ENCODE measurements around the gene DENND4B. TPM values are rescaled to one million over a fixed set of nuclear protein-coding genes. Genes with fewer than 3 reads are reported as not detected.

The DENND4B gene
- total RNA-seq, 5 donors from 2014 or later (not counting 1 experiment from before 2014, with no cell fraction given) = 161 to 220 (median 196) TPM

DNA sequence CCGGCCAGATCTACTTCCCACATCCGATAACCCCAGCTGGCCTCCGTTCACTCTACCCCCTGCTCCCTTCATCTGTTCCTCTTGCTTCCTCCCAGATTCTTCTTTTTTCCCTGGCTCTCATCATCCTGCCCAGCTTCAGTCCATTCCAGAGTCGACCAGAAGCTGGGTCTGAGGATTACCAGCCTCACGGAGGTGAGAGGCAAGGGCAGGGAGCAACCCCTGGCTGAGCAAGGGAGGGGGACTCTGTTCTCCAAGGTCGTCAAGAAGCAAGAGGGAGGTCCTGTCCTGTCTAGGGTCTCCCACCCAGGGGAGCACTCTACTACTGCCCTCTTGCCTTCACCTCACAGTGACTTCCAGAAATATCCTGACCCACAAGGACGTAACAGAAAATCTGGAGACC is 27.0 kb upstream of the DENND4B start:
- no peak overlapping the region for H3K4me3 Mint-ChIP-seq
- ChIA-PET POLR2A (no interaction called here), CTCF (no interaction called here)
- H3K27ac Mint-ChIP-seq = no peak overlapping the region
- no peaks in the 10 kb centered on the region for H3K9me3 ChIP-seq
- H3K4me1 Mint-ChIP-seq = peaks cover 35 to 48% (median 44%) of the 10 kb centered on the region in 3 donors
- H3K27me3 Mint-ChIP-seq = no peaks in the 10 kb centered on the region
- no peaks in the 10 kb centered on the region for H3K9me3 Mint-ChIP-seq
- H3K27ac ChIP-seq (ENCODE audit: low read length) = no peak overlapping the region
- WGBS (ENCODE audit: insufficient coverage) = 98% methylated on average over 4 of the region's 7 CpGs
- H3K36me3 ChIP-seq (ENCODE audit: control insufficient read depth in 2 of 2, extremely low read depth in 1 of 2, insufficient read depth in 1 of 2, low read length in 1 of 2) = peaks cover 8 to 38% of the 10 kb centered on the region in 2 donors
- H3K27me3 ChIP-seq (replicated peaks in 1 of 2; ENCODE audit: control insufficient read depth in 2 of 2, extremely low read depth in 1 of 2, insufficient read depth in 2 of 2, low read length in 1 of 2) = no peaks in the 10 kb centered on the region
- H3K36me3 Mint-ChIP-seq = peaks cover 15% of the 10 kb centered on the region
- ATAC-seq (replicated peaks in 1 of 4) (no peak), DNase-seq (no peak)
- peaks cover 15 to 29% of the 10 kb centered on the region in 2 experiments for H3K4me1 ChIP-seq (ENCODE audit: control insufficient read depth in 1 of 2, extremely low read depth in 1 of 2, insufficient read depth in 2 of 2, low read length in 2 of 2)
- no peak overlapping the region for H3K4me3 ChIP-seq (ENCODE audit: control insufficient read depth in 1 of 2, extremely low read depth in 1 of 2, low read length in 1 of 2)

DNA sequence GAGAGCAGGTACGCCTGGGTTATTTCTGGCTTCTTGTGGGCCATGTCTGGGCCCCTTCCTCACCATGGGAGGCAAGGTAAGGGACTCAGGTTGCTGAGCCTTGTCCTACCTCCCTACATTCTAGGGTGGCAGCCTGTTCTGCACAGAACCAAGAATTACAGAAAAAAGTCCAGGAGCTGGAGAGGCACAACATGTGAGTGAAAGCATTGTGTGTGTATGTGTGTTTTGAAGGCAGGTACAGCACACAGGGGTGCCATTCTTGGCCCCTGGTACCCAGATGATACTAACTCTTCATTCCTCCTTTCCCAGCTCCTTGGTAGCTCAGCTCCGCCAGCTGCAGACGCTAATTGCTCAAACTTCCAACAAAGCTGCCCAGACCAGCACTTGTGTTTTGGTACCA is 26.6 kb upstream of the DENND4B start:
- Mint-ChIP-seq H3K27me3 (no peaks in the 10 kb centered on the region), H3K4me3 (no peak overlapping the region), H3K4me1 (peaks cover 32 to 48% (median 41%) of the 10 kb centered on the region in 3 donors), H3K27ac (peak overlapping the region; percentile 57 to 79), H3K9me3 (no peaks in the 10 kb centered on the region), H3K36me3 (peaks cover 15% of the 10 kb centered on the region)
- Histone ChIP-seq H3K27me3 (replicated peaks in 1 of 2; ENCODE audit: control insufficient read depth in 2 of 2, extremely low read depth in 1 of 2, insufficient read depth in 2 of 2, low read length in 1 of 2) (no peaks in the 10 kb centered on the region), H3K9me3 (no peaks in the 10 kb centered on the region), H3K27ac (ENCODE audit: low read length) (no peak overlapping the region), H3K4me3 (ENCODE audit: control insufficient read depth in 1 of 2, extremely low read depth in 1 of 2, low read length in 1 of 2) (no peak overlapping the region), H3K36me3 (ENCODE audit: control insufficient read depth in 2 of 2, extremely low read depth in 1 of 2, insufficient read depth in 1 of 2, low read length in 1 of 2) (peaks cover 8 to 38% of the 10 kb centered on the region in 2 donors), H3K4me1 (ENCODE audit: control insufficient read depth in 1 of 2, extremely low read depth in 1 of 2, insufficient read depth in 2 of 2, low read length in 2 of 2) (peaks cover 12 to 30% of the 10 kb centered on the region in 2 experiments)
- ChIA-PET CTCF (no interaction called here), POLR2A (no interaction called here)
- 87% methylated on average over 2 of the region's 3 CpGs for WGBS (ENCODE audit: insufficient coverage)
- ATAC-seq (replicated peaks in 1 of 4) = no peak
- DNase-seq = no peak

DNA sequence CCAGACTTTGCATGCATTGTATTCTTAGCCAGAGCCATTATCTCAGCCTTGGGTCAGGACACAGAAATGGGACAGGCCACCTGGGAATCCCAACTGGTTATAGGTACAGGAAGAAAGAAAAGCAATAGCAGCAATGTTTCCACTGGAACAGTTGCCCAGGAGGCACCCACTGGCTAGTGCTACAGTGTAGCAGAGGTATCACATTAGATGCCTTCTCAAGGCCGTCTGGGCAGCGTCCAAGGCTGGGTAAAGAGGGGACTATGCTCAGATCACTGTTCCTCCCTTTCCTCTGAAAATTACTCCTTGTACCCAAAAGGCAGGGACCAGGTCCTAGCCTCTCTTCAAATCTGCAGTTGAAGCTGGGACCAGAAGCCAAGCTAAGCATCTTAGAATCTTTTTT is 23.8 kb upstream of the DENND4B start:
- no peak for DNase-seq
- H3K4me3 ChIP-seq (ENCODE audit: control insufficient read depth in 1 of 2, extremely low read depth in 1 of 2, low read length in 1 of 2) = no peak overlapping the region
- ATAC-seq (replicated peaks in 1 of 4) = no peak
- no CpG with 5 or more reads among the region's 2 CpGs for WGBS (ENCODE audit: insufficient coverage)
- Mint-ChIP-seq H3K4me1 (peaks cover 35 to 55% (median 45%) of the 10 kb centered on the region in 3 donors), H3K36me3 (peaks cover 8% of the 10 kb centered on the region), H3K27me3 (no peaks in the 10 kb centered on the region), H3K4me3 (no peak overlapping the region), H3K9me3 (no peaks in the 10 kb centered on the region), H3K27ac (peak overlapping the region; percentile 28 to 56)
- no peaks in the 10 kb centered on the region for H3K9me3 ChIP-seq
- POLR2A ChIA-PET = interaction anchor here (0.6 kb wide), 2 partner anchors 20 to 43 kb away, joined by 3 to 17 read pairs; no protein-coding TSS in a partner anchor
- H3K36me3 ChIP-seq (ENCODE audit: control insufficient read depth in 2 of 2, extremely low read depth in 1 of 2, insufficient read depth in 1 of 2, low read length in 1 of 2) = peaks cover 8 to 30% of the 10 kb centered on the region in 2 donors
- peaks cover 8 to 26% of the 10 kb centered on the region in 2 experiments for H3K4me1 ChIP-seq (ENCODE audit: control insufficient read depth in 1 of 2, extremely low read depth in 1 of 2, insufficient read depth in 2 of 2, low read length in 2 of 2)
- H3K27me3 ChIP-seq (replicated peaks in 1 of 2; ENCODE audit: control insufficient read depth in 2 of 2, extremely low read depth in 1 of 2, insufficient read depth in 2 of 2, low read length in 1 of 2) = no peaks in the 10 kb centered on the region
- CTCF ChIA-PET = interaction anchor here in 1 of 2 donors (0.6 to 1.3 kb wide), 2 partner anchors 21 to 373 kb away, joined by 3 to 4 read pairs; no protein-coding TSS in a partner anchor
- H3K27ac ChIP-seq (ENCODE audit: low read length) = no peak overlapping the region

DNA sequence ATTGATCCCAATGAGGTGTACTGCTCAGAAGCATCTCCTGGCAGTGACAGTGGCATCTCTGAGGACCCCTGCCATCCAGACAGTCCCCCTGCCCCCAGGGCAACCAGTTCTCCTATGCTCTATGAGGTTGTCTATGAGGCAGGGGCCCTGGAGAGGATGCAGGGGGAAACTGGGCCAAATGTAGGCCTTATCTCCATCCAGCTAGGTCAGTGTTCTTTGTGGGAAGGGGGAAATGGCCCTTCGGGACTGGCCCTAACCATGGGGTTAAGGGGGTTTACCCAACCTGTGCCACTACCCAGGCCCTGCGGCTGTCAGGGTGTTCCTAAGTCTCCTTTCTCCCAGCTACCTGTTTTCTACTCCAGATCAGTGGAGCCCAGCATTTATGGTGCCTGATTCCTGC is 22.5 kb upstream of the DENND4B start:
- POLR2A ChIA-PET = no interaction called here

DNA sequence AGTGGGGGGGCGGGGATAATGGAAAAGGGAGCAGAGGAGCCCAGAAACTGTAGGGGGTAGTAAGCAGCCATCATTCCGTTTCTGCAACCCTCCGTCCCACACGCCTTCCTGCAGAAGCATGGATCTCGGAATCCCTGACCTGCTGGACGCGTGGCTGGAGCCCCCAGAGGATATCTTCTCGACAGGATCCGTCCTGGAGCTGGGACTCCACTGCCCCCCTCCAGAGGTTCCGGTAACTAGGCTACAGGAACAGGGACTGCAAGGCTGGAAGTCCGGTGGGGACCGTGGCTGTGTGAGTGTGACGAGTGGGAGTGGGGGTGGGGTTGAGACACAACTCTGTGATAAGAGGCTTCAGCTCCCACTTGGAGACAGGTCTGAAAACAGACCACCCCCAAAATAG is 21.9 kb upstream of the DENND4B start:
- Histone ChIP-seq H3K4me3 (ENCODE audit: control insufficient read depth in 1 of 2, extremely low read depth in 1 of 2, low read length in 1 of 2) (no peak overlapping the region), H3K27ac (ENCODE audit: low read length) (peak overlapping the region; percentile 82)

More for the DNA sequence above, 22.5 kb upstream of the DENND4B start:
- peaks cover 6 to 18% of the 10 kb centered on the region in 2 donors for H3K36me3 ChIP-seq (ENCODE audit: control insufficient read depth in 2 of 2, extremely low read depth in 1 of 2, insufficient read depth in 1 of 2, low read length in 1 of 2)
- H3K4me1 ChIP-seq (ENCODE audit: control insufficient read depth in 1 of 2, extremely low read depth in 1 of 2, insufficient read depth in 2 of 2, low read length in 2 of 2) = peaks cover 12 to 39% of the 10 kb centered on the region in 2 experiments
- no peak overlapping the region for H3K4me3 ChIP-seq (ENCODE audit: control insufficient read depth in 1 of 2, extremely low read depth in 1 of 2, low read length in 1 of 2)
- H3K27me3 ChIP-seq (replicated peaks in 1 of 2; ENCODE audit: control insufficient read depth in 2 of 2, extremely low read depth in 1 of 2, insufficient read depth in 2 of 2, low read length in 1 of 2) = no peaks in the 10 kb centered on the region
- Mint-ChIP-seq H3K36me3 (peaks cover 1% of the 10 kb centered on the region), H3K27ac (peak overlapping the region; percentile 78 to 86), H3K4me3 (peak overlapping the region in 1 of 3 donors; percentile 24), H3K4me1 (peaks cover 34 to 62% (median 45%) of the 10 kb centered on the region in 3 donors), H3K27me3 (no peaks in the 10 kb centered on the region), H3K9me3 (no peaks in the 10 kb centered on the region)
- no peak overlapping the region for H3K27ac ChIP-seq (ENCODE audit: low read length)
- no peaks in the 10 kb centered on the region for H3K9me3 ChIP-seq
- CTCF ChIA-PET = interaction anchor here in 1 of 2 donors (0.6 to 3.8 kb wide), 3 partner anchors 8 to 63 kb away, joined by 5 to 23 read pairs (median 9); partner anchors contain the start of genes CRTC2 and JTB
- DNase-seq (no peak), ATAC-seq (replicated peaks in 1 of 4) (no peak)
- 76% methylated on average over 2 of the region's 2 CpGs for WGBS (ENCODE audit: insufficient coverage)

DNA sequence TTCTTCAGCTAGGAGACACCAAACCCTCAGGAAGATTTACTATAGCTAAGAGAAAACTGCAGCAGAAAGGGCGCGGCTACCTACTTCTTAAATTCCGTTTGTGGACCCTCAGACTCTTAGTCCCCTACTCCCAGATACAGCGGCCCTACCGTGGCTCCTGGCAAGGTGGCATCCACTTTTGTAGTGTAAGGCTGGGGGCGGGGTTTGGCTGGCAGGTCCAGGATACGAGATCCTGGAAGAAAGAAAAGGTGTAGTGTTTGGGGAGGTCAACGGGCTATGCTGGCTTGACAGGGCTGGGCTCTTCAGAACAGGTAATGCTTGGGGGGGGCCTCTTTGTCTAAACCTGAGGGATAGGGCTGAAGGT is 21.5 kb upstream of the DENND4B start:
- H3K27ac Mint-ChIP-seq = peak overlapping the region; percentile 97 to 98
- Histone ChIP-seq H3K27me3 (replicated peaks in 1 of 2; ENCODE audit: control insufficient read depth in 2 of 2, extremely low read depth in 1 of 2, insufficient read depth in 2 of 2, low read length in 1 of 2) (no peaks in the 10 kb centered on the region), H3K36me3 (ENCODE audit: control insufficient read depth in 2 of 2, extremely low read depth in 1 of 2, insufficient read depth in 1 of 2, low read length in 1 of 2) (peaks cover 0 to 9% of the 10 kb centered on the region in 2 donors), H3K4me3 (ENCODE audit: control insufficient read depth in 1 of 2, extremely low read depth in 1 of 2, low read length in 1 of 2) (peak overlapping the region; percentile 78 to 91), H3K9me3 (no peaks in the 10 kb centered on the region), H3K4me1 (ENCODE audit: control insufficient read depth in 1 of 2, extremely low read depth in 1 of 2, insufficient read depth in 2 of 2, low read length in 2 of 2) (peaks cover 14 to 46% of the 10 kb centered on the region in 2 experiments), H3K27ac (ENCODE audit: low read length) (peak overlapping the region; percentile 82)
- H3K4me3 Mint-ChIP-seq = peak overlapping the region; percentile 86 to 95 (median 92)
- POLR2A ChIA-PET = interaction anchor here (0.5 to 2.2 kb wide), 8 partner anchors 9 to 322 kb away, joined by 3 to 8 read pairs (median 5); partner anchors contain the start of genes JTB (in 2 of the 2) and SLC27A3 (in 1 of the 2)
- ATAC-seq (replicated peaks in 1 of 4) (no peak), DNase-seq (no peak)
- H3K4me1 Mint-ChIP-seq = peaks cover 42 to 65% (median 52%) of the 10 kb centered on the region in 3 donors
- H3K36me3 Mint-ChIP-seq = no peaks in the 10 kb centered on the region
- no peaks in the 10 kb centered on the region for H3K9me3 Mint-ChIP-seq
- CTCF ChIA-PET = interaction anchor here in 1 of 2 donors (1.0 to 3.8 kb wide), 6 partner anchors 9 to 23 kb away, joined by 4 to 23 read pairs (median 9); partner anchors contain the start of genes CRTC2, DENND4B, JTB and RAB13
- 26% methylated on average over 3 of the region's 8 CpGs for WGBS (ENCODE audit: insufficient coverage)
- H3K27me3 Mint-ChIP-seq = no peaks in the 10 kb centered on the region

More for the DNA sequence above, 21.9 kb upstream of the DENND4B start:
- H3K4me1 Mint-ChIP-seq = peaks cover 40 to 64% (median 51%) of the 10 kb centered on the region in 3 donors
- peaks cover 12 to 42% of the 10 kb centered on the region in 2 experiments for H3K4me1 ChIP-seq (ENCODE audit: control insufficient read depth in 1 of 2, extremely low read depth in 1 of 2, insufficient read depth in 2 of 2, low read length in 2 of 2)
- POLR2A ChIA-PET = interaction anchor here (0.5 to 2.2 kb wide), 6 partner anchors 8 to 193 kb away, joined by 4 to 8 read pairs (median 6); partner anchors contain the start of genes JTB (in 2 of the 2) and SLC27A3 (in 1 of the 2)
- DNase-seq (no peak), ATAC-seq (replicated peaks in 1 of 4) (no peak)
- H3K27me3 ChIP-seq (replicated peaks in 1 of 2; ENCODE audit: control insufficient read depth in 2 of 2, extremely low read depth in 1 of 2, insufficient read depth in 2 of 2, low read length in 1 of 2) = no peaks in the 10 kb centered on the region
- peaks cover 0 to 13% of the 10 kb centered on the region in 2 donors for H3K36me3 ChIP-seq (ENCODE audit: control insufficient read depth in 2 of 2, extremely low read depth in 1 of 2, insufficient read depth in 1 of 2, low read length in 1 of 2)
- H3K9me3 ChIP-seq = no peaks in the 10 kb centered on the region
- peak overlapping the region in 2 of 3 donors; percentile 24 to 92 for H3K4me3 Mint-ChIP-seq
- no peaks in the 10 kb centered on the region for H3K36me3 Mint-ChIP-seq
- WGBS (ENCODE audit: insufficient coverage) = 72% methylated on average over 11 of the region's 13 CpGs
- H3K9me3 Mint-ChIP-seq = no peaks in the 10 kb centered on the region
- CTCF ChIA-PET = interaction anchor here in 1 of 2 donors (1.5 to 3.8 kb wide), 4 partner anchors 9 to 23 kb away, joined by 9 to 23 read pairs (median 10); partner anchors contain the start of genes CRTC2, DENND4B, JTB and RAB13
- peak overlapping the region; percentile 78 to 98 for H3K27ac Mint-ChIP-seq
- H3K27me3 Mint-ChIP-seq = no peaks in the 10 kb centered on the region
